Endothelial cell of umbilical vein (primary cell): Measurements from ENCODE around the gene C1QTNF8. TPM values are rescaled to one million over a fixed set of nuclear protein-coding genes. Genes with fewer than 3 reads are reported as not detected.

Experiments used
- BruUV-seq: library from RNA; stranded (reverse); fragments of 400-500 nt; replicated peaks from 2 replicates; lab custom pipeline; 2021; lab: Mats Ljungman, UMichigan
- CTCF ChIA-PET: fragments of 300-600, 350-600 bp; sonication (Branson Sonifier 250); formaldehyde crosslinking; loops from one replicate; lab custom pipeline; 2021; ENCODE audit warnings: antibody characterized with exemption, inconsistent platforms; lab: Charles Lee
- POLR2A ChIA-PET: fragments of 300-600, 350-600 bp; sonication (Branson Sonifier 250); formaldehyde crosslinking; loops from one replicate; lab custom pipeline; 2021; ENCODE audit warnings: antibody characterized with exemption, inconsistent platforms; lab: Charles Lee
- DNase-seq: peaks from one replicate; pipeline ENCODE4 v3.0.0-alpha.2; 2011; ENCODE audit warnings: low read depth, low spot score
- FAIRE-seq: peaks from 2 replicates; lab custom pipeline; 2011; peaks lifted over from hg19 to GRCh38; lab: Jason Lieb, UNC
- H2AFZ ChIP-seq: 2 replicates; pipeline ENCODE4 v1.6.0; 2012; ENCODE audit warnings: low read depth, low read length, control low read depth, inconsistent platforms
- H3K27ac ChIP-seq: 2 replicates; pipeline ENCODE4 v1.5.1; 2011; ENCODE audit warnings: low read depth, mild to moderate bottlenecking, control low read depth, low read length, moderate library complexity; ENCODE audit not compliant: insufficient read depth
- H3K27me3 ChIP-seq, 2 experiments: 2 replicates each; pipeline versions ENCODE4 v1.6.0 to v1.6.1; 2011; ENCODE audit warnings: low read length in 2 of 2, mixed read lengths in 1 of 2; ENCODE audit not compliant: control insufficient read depth in 2 of 2, insufficient read depth in 2 of 2
- H3K36me3 ChIP-seq, 2 experiments: 2 replicates in 1 of 2; 3 replicates in 1 of 2; pipeline ENCODE4 v1.5.1; 2011; ENCODE audit warnings: low read length in 2 of 2, mild to moderate bottlenecking in 1 of 2, moderate library complexity in 1 of 2; ENCODE audit not compliant: control insufficient read depth in 2 of 2, insufficient read depth in 2 of 2; ENCODE audit errors: extremely low read depth in 1 of 2
- H3K4me1 ChIP-seq: 3 replicates; pipeline ENCODE4 v1.5.1; 2011; ENCODE audit warnings: mild to moderate bottlenecking, low read length; ENCODE audit not compliant: control insufficient read depth, insufficient read depth; ENCODE audit errors: extremely low read depth
- H3K4me2 ChIP-seq: 2 replicates; pipeline ENCODE4 v1.6.1; 2011; ENCODE audit warnings: low read length, control low read depth, mixed read lengths; ENCODE audit not compliant: insufficient read depth
- H3K4me3 ChIP-seq, 3 experiments: fragments of 200-600 bp in 1 of 3; sonication (generic), shearing (Covaris generic) in 1 of 3; replicated peaks in 1 of 3; 2 replicates each; pipeline ENCODE4 v1.5.1; 2011 to 2016; ENCODE audit warnings: control low read depth in 3 of 3, low read length in 3 of 3, mild to moderate bottlenecking in 2 of 3, inconsistent platforms in 1 of 3, low read depth in 1 of 3, moderate library complexity in 1 of 3; ENCODE audit not compliant: insufficient read depth in 1 of 3
- H3K79me2 ChIP-seq: 2 replicates; pipeline ENCODE4 v1.6.0; 2012; ENCODE audit warnings: low read length, inconsistent platforms; ENCODE audit not compliant: control insufficient read depth, insufficient read depth
- H3K9ac ChIP-seq: replicated peaks from 2 replicates; pipeline ENCODE3; 2011; ENCODE audit warnings: low read length, control low read depth; ENCODE audit not compliant: insufficient read depth; ENCODE audit errors: extremely low read depth
- H3K9me1 ChIP-seq: replicated peaks from 3 replicates; pipeline ENCODE4 v1.6.0; 2011; ENCODE audit warnings: mild to moderate bottlenecking, low read length; ENCODE audit not compliant: control insufficient read depth, insufficient read depth; ENCODE audit errors: extremely low read depth
- H3K9me3 ChIP-seq: replicated peaks from 2 replicates; pipeline ENCODE4 v1.5.1; 2012; ENCODE audit warnings: low read length, inconsistent platforms; ENCODE audit not compliant: control insufficient read depth, insufficient read depth
- H4K20me1 ChIP-seq: replicated peaks from 2 replicates; pipeline ENCODE3; 2011; ENCODE audit warnings: mild to moderate bottlenecking, low read length; ENCODE audit not compliant: control insufficient read depth, insufficient read depth; ENCODE audit errors: extremely low read depth
- CTCF ChIP-seq, 2 donors: IDR thresholded peaks; 1 replicate in 1 of 2; 2 replicates in 1 of 2; pipeline ENCODE4 v1.5.1; 2011; ENCODE audit warnings: low read length in 2 of 2, mild to moderate bottlenecking in 2 of 2, moderate library complexity in 2 of 2, control low read depth in 1 of 2, inconsistent platforms in 1 of 2, low read depth in 1 of 2; ENCODE audit not compliant: insufficient read depth in 1 of 2; ENCODE audit errors: extremely low read depth in 1 of 2
- EZH2 ChIP-seq: IDR thresholded peaks from 2 replicates; pipeline ENCODE4 v1.6.1; 2012; ENCODE audit warnings: borderline replicate concordance, low read depth, mild to moderate bottlenecking, moderate library complexity, low read length, inconsistent platforms; ENCODE audit not compliant: severe bottlenecking
- FOS ChIP-seq: IDR thresholded peaks from 2 replicates; pipeline ENCODE4 v1.6.1; 2011; ENCODE audit warnings: mild to moderate bottlenecking, low read length, moderate library complexity, borderline replicate concordance; ENCODE audit not compliant: insufficient read depth
- GATA2 ChIP-seq: IDR thresholded peaks from 2 replicates; pipeline ENCODE4 v1.7.0; 2011; ENCODE audit warnings: low read depth, mild to moderate bottlenecking, moderate library complexity, mixed read lengths, low read length; ENCODE audit not compliant: insufficient read length, insufficient read depth
- JUN ChIP-seq: IDR thresholded peaks from 2 replicates; pipeline ENCODE4 v1.6.1; 2011; ENCODE audit warnings: borderline replicate concordance, low read depth; ENCODE audit not compliant: insufficient read length, insufficient read depth
- MAX ChIP-seq: IDR thresholded peaks from 2 replicates; pipeline ENCODE4 v1.6.1; 2011; ENCODE audit not compliant: insufficient read depth, insufficient read length
- MYC ChIP-seq: IDR thresholded peaks from one replicate; pipeline ENCODE4 v1.6.1; 2011; ENCODE audit warnings: mild to moderate bottlenecking, low read depth, low read length
- POLR2A ChIP-seq: IDR thresholded peaks from 2 replicates; pipeline ENCODE4 v1.6.1; 2012; ENCODE audit warnings: low read depth, mild to moderate bottlenecking, control low read depth, low read length
- POLR2AphosphoS5 ChIP-seq: IDR thresholded peaks from 2 replicates; pipeline ENCODE4 v1.6.1; 2012; ENCODE audit warnings: low read depth, mild to moderate bottlenecking, control low read depth, low read length, moderate library complexity; ENCODE audit not compliant: insufficient read depth
- dilution Hi-C: fragments of 300-500 bp; cut with MboI; formaldehyde crosslinking; loops from one replicate; pipeline ENCODE4 v1.15.0; 2019; ENCODE audit warnings: low sequenced_read_pairs; ENCODE audit not compliant: extremely low pct_ligation_motif_present
- intact Hi-C: fragments of 100-400 bp; cut with micrococcal nuclease; formaldehyde crosslinking; loops from one replicate; pipeline ENCODE4 v1.10.0; 2022
- polyA plus RNA-seq, 4 experiments: library from polyadenylated mRNA; depleted of rRNA in 3 of 4; stranded (reverse) in 3 of 4; unstranded in 1 of 4; fragments of >200 nt; gene quantifications; 2 replicates each; pipeline versions ENCODE4 v1.2.1 to v1.2.3, GENCODE V29; 2011 to 2012; ENCODE audit warnings: missing spikeins in 1 of 4
- total RNA-seq: library from RNA; stranded (reverse); gene quantifications from 2 replicates; pipeline ENCODE4 v1.2.3, GENCODE V29; 2021

C1QTNF8 gene
- total and polyA plus RNA-seq, 2 donors (not counting 3 experiments of a cell fraction or from before 2014, with no cell fraction given) = not detected

GRCh38 chr16:1119766-1120576, 23.9 kb upstream of the C1QTNF8 start:
- H2AFZ ChIP-seq = no peak overlapping the region
- H3K27ac ChIP-seq = no peak overlapping the region
- no peaks in the 10 kb centered on the region for H3K79me2 ChIP-seq
- intact Hi-C loops = no loop called here
- H3K9me1 ChIP-seq = no peaks in the 10 kb centered on the region
- ChIA-PET POLR2A (no interaction called here), CTCF (interaction anchor here (1.7 kb wide), 1 partner anchor 63 kb away, joined by 4 read pairs; no protein-coding TSS in a partner anchor)
- H3K4me1 ChIP-seq = no peaks in the 10 kb centered on the region
- DNase-seq (no peak), FAIRE-seq (no peak)
- no peak for TF ChIP-seq MAX
- TF ChIP-seq FOS = no peak
- TF ChIP-seq JUN = no peak
- no peak for TF ChIP-seq GATA2
- no peak for TF ChIP-seq POLR2A
- no peak for TF ChIP-seq EZH2
- no peak for TF ChIP-seq MYC
- no peak for TF ChIP-seq POLR2AphosphoS5
- TF ChIP-seq CTCF (IDR thresholded peaks at IDR 0.05; ENCODE audit: extremely low read depth in 1 of 2, insufficient read depth in 1 of 2, low read depth in 1 of 2, low read length in 2 of 2) = no peak
- H4K20me1 ChIP-seq = no peaks in the 10 kb centered on the region
- H3K4me2 ChIP-seq = no peak overlapping the region
- no peak overlapping the region for H3K9ac ChIP-seq
- no peaks in the 10 kb centered on the region for H3K27me3 ChIP-seq
- no peak overlapping the region for H3K4me3 ChIP-seq
- no TSS peak for BruUV-seq
- dilution Hi-C loops = no loop called here
- H3K36me3 ChIP-seq = no peaks in the 10 kb centered on the region
- H3K9me3 ChIP-seq = no peaks in the 10 kb centered on the region
